ENCODE measurements around the gene FUBP1.
A peak's percentile ranks its signal among the peaks of the same experiment; 100 is the strongest.
"Not testable (repeated sequence)": the region's sequence is repeated elsewhere in the genome, so short reads cannot be mapped to it uniquely, and the experiment has no call there.

Gene FUBP1

GRCh38 chr1:77987919-77988318 is 9.0 kb upstream of the FUBP1 start:
- DNase-seq, result no peak

GRCh38 chr1:77986810-77987209 is 7.9 kb upstream of the FUBP1 start:
- no peak for DNase-seq

- no peak for DNase-seq
These were observed 5.8 kb upstream of the FUBP1 start for GRCh38 chr1:77984629-77985028.

- no peak for DNase-seq
These were observed 5.1 kb upstream of the FUBP1 start for GRCh38 chr1:77983997-77984355.

GRCh38 chr1:77983352-77983996 is 4.6 kb upstream of the FUBP1 start:
- not testable (repeated sequence) for DNase-seq

- DNase-seq, result peak; percentile 92
These were observed 441 bp downstream of the FUBP1 start for GRCh38 chr1:77978293-77978968.

- no peak for DNase-seq
These were observed 931 bp downstream of the FUBP1 start for GRCh38 chr1:77977989-77978292.

- DNase-seq, result no peak
These were observed 2.3 kb downstream of the FUBP1 start for GRCh38 chr1:77976433-77977076.

- no peak for DNase-seq
These were observed 3.0 kb downstream of the FUBP1 start for GRCh38 chr1:77975907-77976306.

GRCh38 chr1:77975386-77975785 is 3.5 kb downstream of the FUBP1 start:
- no peak for DNase-seq

GRCh38 chr1:77972080-77972479 is 6.8 kb downstream of the FUBP1 start:
- no peak for DNase-seq

- DNase-seq, result no peak
These were observed 8.7 kb downstream of the FUBP1 start for GRCh38 chr1:77970192-77970591.

GRCh38 chr1:77966291-77966690 is 12.6 kb downstream of the FUBP1 start:
- no peak for DNase-seq

- no peak for DNase-seq
These were observed 17.5 kb downstream of the FUBP1 start for GRCh38 chr1:77961392-77961791.

GRCh38 chr1:77958850-77959249 is 20.0 kb downstream of the FUBP1 start:
- no peak for DNase-seq

GRCh38 chr1:77958391-77958790 is 20.5 kb downstream of the FUBP1 start:
- no peak for DNase-seq

- DNase-seq, result no peak
These were observed 22.4 kb downstream of the FUBP1 start for GRCh38 chr1:77956464-77956863.

GRCh38 chr1:77955709-77956108 is 23.2 kb downstream of the FUBP1 start:
- no peak for DNase-seq

- no peak for DNase-seq
These were observed 24.4 kb downstream of the FUBP1 start for GRCh38 chr1:77954521-77954920.

GRCh38 chr1:77953907-77954306 is 25.0 kb downstream of the FUBP1 start:
- no peak for DNase-seq

GRCh38 chr1:77951328-77951727 is 27.5 kb downstream of the FUBP1 start:
- DNase-seq, result no peak

- DNase-seq, result no peak
These were observed 28.0 kb downstream of the FUBP1 start for GRCh38 chr1:77950873-77951272.

GRCh38 chr1:77948841-77949424 is 29.9 kb downstream of the FUBP1 start:
- no peak for DNase-seq

- DNase-seq, result no peak
These were observed 33.5 kb downstream of the FUBP1 start for GRCh38 chr1:77945345-77945744.

All from CD4-positive, alpha-beta T cell treated with Interleukin-10 for 1 hour (primary cell).